Activated T-helper 17 cell treated with anti-CD3 and anti-CD28 coated beads, Interleukin-2, amount 50 U/mL, for 72 hours (primary cell): ENCODE data around the gene IL15RA. TPM values are rescaled to one million over a fixed set of nuclear protein-coding genes. Genes with fewer than 3 reads are reported as not detected.
"Not testable (repeated sequence)": the region's sequence is repeated elsewhere in the genome, so short reads cannot be mapped to it uniquely, and the experiment has no call there.

ENCODE experiments used
- ATAC-seq: fragments of 150-1000 bp; cut with Tn5 transposase; replicated peaks from 2 replicates; pipeline ENCODE4 v1.10.0; 2021; ENCODE audit warnings: mild to moderate bottlenecking, moderate library complexity
- H3K27ac Mint-ChIP-seq: one replicate; pipeline ENCODE4 v1.8.0; 2022; ENCODE audit warnings: mixed read lengths
- H3K27me3 Mint-ChIP-seq: one replicate; pipeline ENCODE4 v1.8.0; 2022; ENCODE audit warnings: mixed read lengths
- H3K36me3 Mint-ChIP-seq: one replicate; pipeline ENCODE4 v1.8.0; 2022; ENCODE audit warnings: low read depth, mild to moderate bottlenecking, mixed read lengths
- H3K4me1 Mint-ChIP-seq: one replicate; pipeline ENCODE4 v1.8.0; 2022; ENCODE audit warnings: mixed read lengths
- H3K4me3 Mint-ChIP-seq: one replicate; pipeline ENCODE4 v1.8.0; 2022; ENCODE audit warnings: mild to moderate bottlenecking, mixed read lengths
- H3K9me3 Mint-ChIP-seq: one replicate; pipeline ENCODE4 v1.8.0; 2022; ENCODE audit warnings: mixed read lengths
- total RNA-seq, 2 donors: library from RNA; stranded (reverse); gene quantifications; one replicate each; pipeline ENCODE4 v1.2.3, GENCODE V29; 2022

The IL15RA gene
- total RNA-seq, 2 donors from 2014 or later: 25.5 to 28.2 TPM

- H3K9me3 Mint-ChIP-seq: no peaks in the 10 kb centered on the region
- no peak overlapping the region for H3K4me3 Mint-ChIP-seq
- peaks cover 93% of the 10 kb centered on the region for H3K36me3 Mint-ChIP-seq
- no peaks in the 10 kb centered on the region for H3K4me1 Mint-ChIP-seq
- ATAC-seq: no peak
- no peaks in the 10 kb centered on the region for H3K27me3 Mint-ChIP-seq
- no peak overlapping the region for H3K27ac Mint-ChIP-seq
These were observed 19.3 kb downstream of the IL15RA start for GRCh38 chr10:5958077-5958476.

GRCh38 chr10:5956146-5956936 lies 21.0 kb downstream of the IL15RA start:
- H3K4me1 Mint-ChIP-seq: no peaks in the 10 kb centered on the region
- H3K9me3 Mint-ChIP-seq: no peaks in the 10 kb centered on the region
- no peak for ATAC-seq
- H3K27me3 Mint-ChIP-seq: no peaks in the 10 kb centered on the region
- H3K36me3 Mint-ChIP-seq: peaks cover 94% of the 10 kb centered on the region
- H3K27ac Mint-ChIP-seq: no peak overlapping the region
- no peak overlapping the region for H3K4me3 Mint-ChIP-seq

- Mint-ChIP-seq H3K4me3 (no peak overlapping the region), H3K9me3 (no peaks in the 10 kb centered on the region), H3K4me1 (no peaks in the 10 kb centered on the region), H3K27ac (peak overlapping the region; percentile 41), H3K27me3 (no peaks in the 10 kb centered on the region), H3K36me3 (peaks cover 75% of the 10 kb centered on the region)
- ATAC-seq: no peak
These were observed 23.7 kb downstream of the IL15RA start for GRCh38 chr10:5953676-5954075.

- H3K27ac Mint-ChIP-seq: peak overlapping the region; percentile 41
- H3K4me1 Mint-ChIP-seq: no peaks in the 10 kb centered on the region
These were observed 24.5 kb downstream of the IL15RA start for GRCh38 chr10:5952731-5953385.

GRCh38 chr10:5951721-5952407 lies 25.5 kb downstream of the IL15RA start:
- no peak overlapping the region for H3K4me3 Mint-ChIP-seq

More at GRCh38 chr10:5952731-5953385, 24.5 kb downstream of the IL15RA start:
- H3K9me3 Mint-ChIP-seq: no peaks in the 10 kb centered on the region
- H3K27me3 Mint-ChIP-seq: no peaks in the 10 kb centered on the region
- no peak for ATAC-seq
- H3K4me3 Mint-ChIP-seq: no peak overlapping the region
- H3K36me3 Mint-ChIP-seq: peaks cover 67% of the 10 kb centered on the region

GRCh38 chr10:5951167-5951711 lies 26.1 kb downstream of the IL15RA start:
- Mint-ChIP-seq H3K4me3 (no peak overlapping the region), H3K27me3 (no peaks in the 10 kb centered on the region), H3K27ac (no peak overlapping the region), H3K36me3 (peaks cover 51% of the 10 kb centered on the region), H3K9me3 (no peaks in the 10 kb centered on the region), H3K4me1 (no peaks in the 10 kb centered on the region)
- ATAC-seq: no peak

More at GRCh38 chr10:5951721-5952407, 25.5 kb downstream of the IL15RA start:
- H3K4me1 Mint-ChIP-seq: no peaks in the 10 kb centered on the region
- no peaks in the 10 kb centered on the region for H3K27me3 Mint-ChIP-seq
- peaks cover 57% of the 10 kb centered on the region for H3K36me3 Mint-ChIP-seq
- no peak for ATAC-seq
- H3K9me3 Mint-ChIP-seq: no peaks in the 10 kb centered on the region
- H3K27ac Mint-ChIP-seq: peak overlapping the region; percentile 33

- no peaks in the 10 kb centered on the region for H3K27me3 Mint-ChIP-seq
- H3K4me1 Mint-ChIP-seq: peaks cover 6% of the 10 kb centered on the region
- peak; percentile 79 for ATAC-seq
- H3K4me3 Mint-ChIP-seq: no peak overlapping the region
- H3K27ac Mint-ChIP-seq: peak overlapping the region; percentile 67
- H3K9me3 Mint-ChIP-seq: no peaks in the 10 kb centered on the region
- H3K36me3 Mint-ChIP-seq: peaks cover 34% of the 10 kb centered on the region
These were observed 28.2 kb downstream of the IL15RA start for GRCh38 chr10:5949009-5949759.

GRCh38 chr10:5948208-5948585 lies 29.1 kb downstream of the IL15RA start:
- Mint-ChIP-seq H3K36me3 (peaks cover 24% of the 10 kb centered on the region), H3K27me3 (no peaks in the 10 kb centered on the region), H3K4me1 (peaks cover 6% of the 10 kb centered on the region), H3K9me3 (no peaks in the 10 kb centered on the region), H3K4me3 (no peak overlapping the region), H3K27ac (no peak overlapping the region)
- no peak for ATAC-seq

- Mint-ChIP-seq H3K36me3 (peaks cover 19% of the 10 kb centered on the region), H3K9me3 (no peaks in the 10 kb centered on the region), H3K4me3 (no peak overlapping the region), H3K4me1 (peaks cover 6% of the 10 kb centered on the region), H3K27me3 (no peaks in the 10 kb centered on the region), H3K27ac (no peak overlapping the region)
- no peak for ATAC-seq
These were observed 29.7 kb downstream of the IL15RA start for GRCh38 chr10:5947471-5948207.

- Mint-ChIP-seq H3K9me3 (no peaks in the 10 kb centered on the region), H3K27ac (no peak overlapping the region), H3K4me3 (no peak overlapping the region), H3K36me3 (peaks cover 12% of the 10 kb centered on the region), H3K4me1 (peaks cover 6% of the 10 kb centered on the region), H3K27me3 (no peaks in the 10 kb centered on the region)
- ATAC-seq: no peak
These were observed 30.6 kb downstream of the IL15RA start for GRCh38 chr10:5946786-5947185.

- H3K27ac Mint-ChIP-seq: peak overlapping the region; percentile 23
- ATAC-seq, H3K9me3 Mint-ChIP-seq, H3K36me3 Mint-ChIP-seq, H3K4me1 Mint-ChIP-seq, H3K27me3 Mint-ChIP-seq: not testable (repeated sequence)
- H3K4me3 Mint-ChIP-seq: peak overlapping the region; percentile 37
These were observed 30.9 kb downstream of the IL15RA start for GRCh38 chr10:5946419-5946775.

GRCh38 chr10:5945561-5946418 lies 31.6 kb downstream of the IL15RA start:
- peak; percentile 21 for ATAC-seq
- peaks cover 4% of the 10 kb centered on the region for H3K36me3 Mint-ChIP-seq
- H3K27me3 Mint-ChIP-seq: no peaks in the 10 kb centered on the region
- no peaks in the 10 kb centered on the region for H3K9me3 Mint-ChIP-seq
- peaks cover 9% of the 10 kb centered on the region for H3K4me1 Mint-ChIP-seq
- peak overlapping the region; percentile 37 for H3K4me3 Mint-ChIP-seq
- peak overlapping the region; percentile 23 for H3K27ac Mint-ChIP-seq

- peak overlapping the region; percentile 37 for H3K4me3 Mint-ChIP-seq
- no peaks in the 10 kb centered on the region for H3K9me3 Mint-ChIP-seq
- peak overlapping the region; percentile 23 for H3K27ac Mint-ChIP-seq
- H3K36me3 Mint-ChIP-seq: peaks cover 4% of the 10 kb centered on the region
- ATAC-seq: no peak
- no peaks in the 10 kb centered on the region for H3K27me3 Mint-ChIP-seq
- H3K4me1 Mint-ChIP-seq: peaks cover 11% of the 10 kb centered on the region
These were observed 32.2 kb downstream of the IL15RA start for GRCh38 chr10:5945190-5945509.
